ENCODE measurements around the gene SLC12A6. TPM values are rescaled to one million over a fixed set of nuclear protein-coding genes. Genes with fewer than 3 reads are reported as not detected.

SLC12A6 gene
- total RNA-seq, 1 experiment from 2014 or later = 15.1 TPM

- ChIA-PET RAD21 (ENCODE audit: low non-redundant PET in 1 of 2, low total read pairs in 2 of 2, uncharacterized antibody in 2 of 2, unreplicated experiment in 2 of 2) (no interaction called here), POLR2A (no interaction called here), CTCF (no interaction called here)
- BruUV-seq (replicated peaks) = no TSS peak
- Histone ChIP-seq H2AFZ (ENCODE audit: low read depth, low read length, poor library complexity, severe bottlenecking) (no peak overlapping the region), H4K20me1 (ENCODE audit: insufficient read depth) (no peaks in the 10 kb centered on the region), H3K4me1 (ENCODE audit: control insufficient read depth in 1 of 2, insufficient read depth in 2 of 2, low read length in 2 of 2) (no peaks in the 10 kb centered on the region), H3K9me3 (ENCODE audit: control insufficient read depth in 1 of 2, insufficient read depth in 1 of 2, low read depth in 1 of 2, low read length in 2 of 2) (no peaks in the 10 kb centered on the region), H3K9me2 (ENCODE audit: insufficient read depth) (no peaks in the 10 kb centered on the region), H3K79me2 (ENCODE audit: insufficient read depth, low read length) (no peaks in the 10 kb centered on the region), H3K36me3 (ENCODE audit: control insufficient read depth in 1 of 2, insufficient read depth in 2 of 2, low read length in 2 of 2) (no peaks in the 10 kb centered on the region), H3K27ac (ENCODE audit: low read depth, low read length) (no peak overlapping the region), H3K27me3 (ENCODE audit: insufficient read depth, low read length) (no peaks in the 10 kb centered on the region), H3K4me2 (ENCODE audit: low read length) (no peak overlapping the region), H3K4me3 (replicated peaks in 1 of 2; ENCODE audit: low read depth in 1 of 2, low read length in 2 of 2) (no peak overlapping the region), H3K9ac (ENCODE audit: low read length) (no peak overlapping the region)
- intact Hi-C loops (cut with micrococcal nuclease) = no loop called here
- ATAC-seq (no peak), DNase-seq (ENCODE audit: low read depth, low spot score) (no peak)
- TF ChIP-seq EGR1 (IDR thresholded peaks at IDR 0.05; ENCODE audit: low read depth) (no peak), ELF1 (IDR thresholded peaks at IDR 0.05; ENCODE audit: borderline replicate concordance, low read depth) (no peak), ZFX (IDR thresholded peaks at IDR 0.05) (no peak), ZBTB33 (IDR thresholded peaks at IDR 0.05; ENCODE audit: extremely low read depth, insufficient replicate concordance, low read length) (no peak), CBX3 (IDR thresholded peaks at IDR 0.05; ENCODE audit: low read depth) (no peak), SP1 (IDR thresholded peaks at IDR 0.05; ENCODE audit: low read depth) (no peak), ZNF274 (IDR thresholded peaks at IDR 0.05; ENCODE audit: low read depth, low read length) (no peak), SIN3A (IDR thresholded peaks at IDR 0.05; ENCODE audit: low read depth) (no peak), MAX (IDR thresholded peaks at IDR 0.05) (no peak), REST (IDR thresholded peaks at IDR 0.05; ENCODE audit: low read depth) (no peak)
Observed at GRCh38 chr15:34373951-34374350, 36.4 kb upstream of the SLC12A6 start.
